G401.6 (cell line): ENCODE data around the gene CTNNBL1.
"Not testable (repeated sequence)": the region's sequence is repeated elsewhere in the genome, so short reads cannot be mapped to it uniquely, and the experiment has no call there.

ENCODE experiments used
- FAIRE-seq: peaks from 2 replicates; lab custom pipeline; 2012; peaks lifted over from hg19 to GRCh38; lab: Jason Lieb, UNC

The CTNNBL1 gene, protein sequence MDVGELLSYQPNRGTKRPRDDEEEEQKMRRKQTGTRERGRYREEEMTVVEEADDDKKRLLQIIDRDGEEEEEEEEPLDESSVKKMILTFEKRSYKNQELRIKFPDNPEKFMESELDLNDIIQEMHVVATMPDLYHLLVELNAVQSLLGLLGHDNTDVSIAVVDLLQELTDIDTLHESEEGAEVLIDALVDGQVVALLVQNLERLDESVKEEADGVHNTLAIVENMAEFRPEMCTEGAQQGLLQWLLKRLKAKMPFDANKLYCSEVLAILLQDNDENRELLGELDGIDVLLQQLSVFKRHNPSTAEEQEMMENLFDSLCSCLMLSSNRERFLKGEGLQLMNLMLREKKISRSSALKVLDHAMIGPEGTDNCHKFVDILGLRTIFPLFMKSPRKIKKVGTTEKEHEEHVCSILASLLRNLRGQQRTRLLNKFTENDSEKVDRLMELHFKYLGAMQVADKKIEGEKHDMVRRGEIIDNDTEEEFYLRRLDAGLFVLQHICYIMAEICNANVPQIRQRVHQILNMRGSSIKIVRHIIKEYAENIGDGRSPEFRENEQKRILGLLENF

DNA sequence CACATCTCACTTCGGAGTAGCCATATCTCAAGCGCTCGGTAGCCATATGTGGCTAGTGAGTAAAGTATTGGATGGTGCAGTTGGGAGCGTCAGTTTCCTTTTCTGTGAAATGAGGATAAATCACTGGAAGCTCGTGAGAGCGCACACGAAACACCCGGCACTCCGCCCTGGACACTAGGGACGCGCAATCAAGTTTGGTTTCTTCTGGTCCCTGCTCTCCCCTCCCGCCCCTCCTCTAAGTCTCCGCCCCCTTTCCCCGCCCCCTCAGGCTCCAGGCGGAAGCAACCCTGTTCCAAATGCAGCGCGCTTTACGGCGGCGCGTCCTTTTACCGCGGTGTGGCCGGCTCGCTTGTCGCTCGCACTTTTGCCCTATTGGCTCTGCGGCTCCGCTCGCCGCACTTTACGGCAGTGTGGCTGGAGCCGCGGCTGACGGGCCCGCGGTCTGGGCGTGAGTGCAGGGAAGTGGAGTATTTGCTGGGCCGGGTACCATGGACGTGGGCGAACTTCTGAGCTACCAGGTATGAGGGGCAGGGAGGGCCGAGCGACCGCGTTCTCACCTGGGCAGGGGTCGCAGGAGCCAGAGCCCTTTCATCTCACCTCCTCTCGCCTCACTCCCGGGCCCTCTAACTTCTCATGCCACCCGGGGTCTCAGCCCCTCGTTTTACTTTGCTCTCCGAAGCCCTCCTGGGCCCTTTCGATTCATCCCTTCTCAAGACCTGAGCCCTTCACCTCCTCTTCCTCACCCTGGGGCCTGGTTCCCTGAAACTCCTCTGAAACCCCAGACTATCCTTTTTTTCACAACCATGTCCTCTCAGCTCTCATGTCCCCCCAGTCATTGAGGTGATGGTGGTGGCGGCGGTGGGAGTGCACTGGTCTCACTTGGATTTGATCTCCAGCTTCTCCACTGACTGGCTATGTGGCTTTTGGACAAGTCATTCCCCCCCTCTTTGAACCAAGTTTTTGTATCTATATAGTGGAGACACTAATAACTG lies at the start of gene CTNNBL1:
CTNNBL1 (plus strand) TSS at position 396 of the 992 bp plus-strand sequence; CDS start at position 489, 93 bp downstream.
- peak; percentile 92 for FAIRE-seq

GRCh38 chr20:37644605-37645004 lies 49.2 kb upstream of the CTNNBL1 start:
- no peak for FAIRE-seq

- no peak for FAIRE-seq
Observed at GRCh38 chr20:37647946-37648345, 45.9 kb upstream of the CTNNBL1 start.

GRCh38 chr20:37649017-37649416 lies 44.8 kb upstream of the CTNNBL1 start:
- no peak for FAIRE-seq

DNA sequence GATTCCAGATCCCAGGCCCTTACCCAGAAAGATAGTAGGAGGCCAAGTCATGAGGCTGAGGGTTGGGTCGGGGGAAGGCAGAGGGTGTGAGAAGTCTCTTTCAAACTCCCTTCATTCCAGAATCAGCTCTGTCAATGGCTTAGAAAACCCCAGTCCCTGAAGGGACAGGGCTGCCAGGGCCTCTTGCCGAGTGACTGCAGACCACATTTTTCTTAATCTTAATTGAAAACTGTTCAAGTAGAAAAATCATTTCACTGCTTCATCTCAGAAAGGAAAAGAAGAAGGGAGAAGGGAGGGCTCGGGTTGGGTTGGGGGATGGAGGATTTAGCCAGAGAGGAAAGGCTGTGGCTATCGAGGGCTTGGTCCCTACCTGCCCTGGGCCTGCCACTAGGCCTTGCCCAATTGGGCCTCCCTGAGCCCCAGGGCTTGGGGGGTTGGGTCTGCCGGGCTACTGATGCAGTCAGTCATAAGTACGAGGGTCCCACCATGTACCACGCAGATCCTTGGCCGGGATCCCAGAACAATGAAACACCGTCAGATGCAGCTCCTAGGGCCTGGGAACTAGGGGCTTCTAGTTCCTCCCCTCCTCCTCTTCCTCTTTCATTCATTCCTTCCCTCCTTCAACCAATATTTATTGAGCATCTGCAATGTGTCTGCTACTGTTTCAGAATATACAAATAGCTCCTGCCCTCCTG lies 44.0 kb upstream of the CTNNBL1 start:
- FAIRE-seq, result no peak

- no peak for FAIRE-seq
Observed at GRCh38 chr20:37650661-37651060, 43.2 kb upstream of the CTNNBL1 start.

DNA sequence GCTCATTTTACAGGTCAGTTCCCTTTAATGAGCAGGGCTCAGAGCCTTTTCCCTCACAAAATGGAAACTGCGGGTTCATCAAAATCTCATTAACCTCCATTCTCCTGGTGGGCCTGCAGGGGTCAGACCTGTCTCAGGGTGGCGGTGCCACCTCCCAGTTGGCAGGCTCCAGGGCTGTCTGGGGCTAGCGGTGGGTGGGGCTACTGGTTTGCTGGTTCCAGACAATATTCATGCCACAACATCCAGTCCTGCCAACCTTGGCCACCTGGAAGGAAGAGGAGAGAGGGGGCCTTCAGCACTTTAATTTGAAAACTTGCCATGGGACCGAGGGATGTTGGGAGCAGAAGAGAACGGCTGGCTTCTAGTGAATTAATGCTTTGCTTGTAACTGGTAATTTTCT lies 41.9 kb upstream of the CTNNBL1 start:
- FAIRE-seq, result peak; percentile 62

DNA sequence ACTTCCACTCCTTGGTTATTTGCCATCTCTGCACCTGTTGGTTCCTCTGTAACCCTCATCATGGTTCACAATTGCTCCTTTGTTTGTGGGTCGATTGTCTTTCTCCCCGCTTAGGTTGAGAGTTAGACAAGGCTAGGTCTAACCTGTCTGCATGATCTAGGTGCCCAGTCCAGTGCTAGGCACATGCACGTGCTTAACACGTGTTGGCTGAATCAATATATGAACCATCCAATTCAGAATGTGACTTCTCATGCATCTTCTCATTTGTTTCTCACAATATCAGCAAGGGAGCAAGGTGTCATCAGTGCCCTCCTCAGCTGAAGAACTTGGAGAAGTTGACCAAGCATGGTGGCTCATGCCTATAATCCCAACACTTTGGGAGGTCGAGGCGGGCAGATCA lies 36.9 kb upstream of the CTNNBL1 start:
- FAIRE-seq, result no peak

GRCh38 chr20:37657924-37658804 lies 35.7 kb upstream of the CTNNBL1 start:
- FAIRE-seq, result no peak

- FAIRE-seq, result no peak
Observed at GRCh38 chr20:37661519-37661918, 32.3 kb upstream of the CTNNBL1 start.

DNA sequence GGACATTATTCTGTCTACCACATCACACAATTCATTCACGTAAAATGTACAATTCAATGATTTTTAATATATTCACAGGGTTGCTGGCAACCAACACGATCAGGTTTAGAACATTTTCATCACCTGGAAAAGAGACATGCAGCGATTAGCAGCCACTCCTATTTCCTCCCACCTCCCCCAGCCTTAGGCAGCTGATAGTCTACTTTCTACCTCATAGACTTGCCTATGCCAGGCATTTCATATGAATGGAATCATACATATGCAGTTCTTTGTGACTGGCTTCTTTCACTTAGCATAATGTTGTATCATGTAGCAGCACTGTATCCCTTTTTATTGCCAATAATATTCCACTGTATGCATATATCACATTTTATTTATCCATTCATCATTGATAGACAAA lies 31.5 kb upstream of the CTNNBL1 start:
- FAIRE-seq, result no peak

GRCh38 chr20:37664595-37664994 lies 29.2 kb upstream of the CTNNBL1 start:
- FAIRE-seq, result not testable (repeated sequence)

- FAIRE-seq, result no peak
Observed at GRCh38 chr20:37668166-37668565, 25.7 kb upstream of the CTNNBL1 start.

DNA sequence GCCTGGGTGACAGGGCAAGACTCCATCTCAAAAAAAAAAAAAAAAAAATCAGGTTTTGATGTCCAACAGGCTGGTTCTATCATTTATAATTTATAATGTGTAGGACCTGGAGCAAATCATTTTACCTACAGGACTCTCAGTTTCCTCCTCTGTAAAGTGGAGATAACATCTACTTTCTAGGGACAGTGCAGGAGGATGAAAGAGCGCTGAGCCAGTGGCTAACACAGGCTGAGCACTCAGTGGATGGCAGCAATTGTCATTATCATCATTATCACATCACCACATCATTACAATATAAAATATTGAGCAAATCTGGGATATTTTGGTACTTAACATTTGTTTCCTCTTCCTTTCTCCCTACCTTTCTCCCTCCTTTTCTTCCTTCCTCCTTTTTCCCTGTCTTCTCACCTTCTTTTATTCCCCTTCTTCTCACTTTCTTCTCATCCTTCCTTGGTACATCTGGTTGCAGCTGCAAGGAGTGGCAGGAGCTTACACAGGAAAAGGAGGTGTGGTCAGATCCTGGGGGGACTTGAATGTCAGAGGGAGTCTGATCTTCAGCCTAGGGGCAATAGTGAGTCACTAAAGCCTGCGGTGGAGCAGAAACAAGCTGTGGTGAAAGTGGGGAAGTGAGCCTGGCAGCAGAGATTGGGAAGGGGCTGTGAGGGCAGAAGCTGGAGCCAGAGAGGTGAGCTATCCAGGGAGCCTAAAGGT lies 24.6 kb upstream of the CTNNBL1 start:
- no peak for FAIRE-seq

- FAIRE-seq, result no peak
Observed at GRCh38 chr20:37669773-37670236, 24.0 kb upstream of the CTNNBL1 start.

GRCh38 chr20:37670351-37670791 lies 23.5 kb upstream of the CTNNBL1 start:
- no peak for FAIRE-seq

DNA sequence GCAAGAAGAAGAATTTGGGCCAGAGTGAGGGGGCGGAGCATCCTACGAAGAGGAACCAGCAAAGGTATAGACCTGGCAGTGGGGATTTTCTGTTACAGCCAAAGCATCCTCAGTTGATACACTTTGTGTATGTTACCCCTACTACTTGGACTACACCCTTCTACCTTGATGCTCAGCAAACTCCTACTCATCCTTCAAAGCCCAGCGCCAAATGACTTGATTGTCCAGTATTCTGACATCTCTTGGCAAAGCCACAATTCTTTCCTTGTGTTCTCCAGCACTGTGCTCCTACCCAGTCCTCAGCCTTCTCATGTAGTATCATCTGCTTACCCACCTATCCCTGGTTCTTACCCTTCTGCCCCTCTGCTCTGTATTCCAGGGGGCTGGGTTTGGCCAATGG lies 21.7 kb upstream of the CTNNBL1 start:
- no peak for FAIRE-seq

GRCh38 chr20:37673444-37673843 lies 20.4 kb upstream of the CTNNBL1 start:
- no peak for FAIRE-seq

GRCh38 chr20:37676440-37676839 lies 17.4 kb upstream of the CTNNBL1 start:
- FAIRE-seq, result no peak
